Measurements from ENCODE around the gene SSU72.

DNA sequence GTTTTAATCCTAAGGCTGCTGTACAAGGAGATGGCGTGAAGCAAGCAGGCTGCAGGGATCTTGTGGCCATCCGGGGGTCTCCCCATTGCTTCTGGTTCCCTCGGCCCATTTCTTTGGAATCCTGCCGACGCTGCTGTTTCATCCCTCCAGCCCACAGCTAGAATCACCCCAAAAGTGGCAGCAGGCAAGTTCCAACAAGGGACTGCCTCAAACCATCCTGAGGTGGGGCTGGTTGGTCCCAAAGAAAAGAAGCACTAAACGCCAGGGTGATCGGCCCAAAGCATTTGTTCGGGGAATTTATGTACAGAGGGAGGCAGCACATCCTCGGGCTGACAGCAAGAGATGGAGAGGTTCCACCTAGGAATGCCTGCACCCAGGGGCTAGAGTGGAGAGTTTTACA lies 36.1 kb upstream of the SSU72 start:
- TF ChIP-seq POLR2A (IDR thresholded peaks at IDR 0.05) = no peak
- TF ChIP-seq, protein P1, sequence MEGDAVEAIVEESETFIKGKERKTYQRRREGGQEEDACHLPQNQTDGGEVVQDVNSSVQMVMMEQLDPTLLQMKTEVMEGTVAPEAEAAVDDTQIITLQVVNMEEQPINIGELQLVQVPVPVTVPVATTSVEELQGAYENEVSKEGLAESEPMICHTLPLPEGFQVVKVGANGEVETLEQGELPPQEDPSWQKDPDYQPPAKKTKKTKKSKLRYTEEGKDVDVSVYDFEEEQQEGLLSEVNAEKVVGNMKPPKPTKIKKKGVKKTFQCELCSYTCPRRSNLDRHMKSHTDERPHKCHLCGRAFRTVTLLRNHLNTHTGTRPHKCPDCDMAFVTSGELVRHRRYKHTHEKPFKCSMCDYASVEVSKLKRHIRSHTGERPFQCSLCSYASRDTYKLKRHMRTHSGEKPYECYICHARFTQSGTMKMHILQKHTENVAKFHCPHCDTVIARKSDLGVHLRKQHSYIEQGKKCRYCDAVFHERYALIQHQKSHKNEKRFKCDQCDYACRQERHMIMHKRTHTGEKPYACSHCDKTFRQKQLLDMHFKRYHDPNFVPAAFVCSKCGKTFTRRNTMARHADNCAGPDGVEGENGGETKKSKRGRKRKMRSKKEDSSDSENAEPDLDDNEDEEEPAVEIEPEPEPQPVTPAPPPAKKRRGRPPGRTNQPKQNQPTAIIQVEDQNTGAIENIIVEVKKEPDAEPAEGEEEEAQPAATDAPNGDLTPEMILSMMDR (IDR thresholded peaks at IDR 0.05) = no peak
- TF ChIP-seq POLR2AphosphoS5 (IDR thresholded peaks at IDR 0.05) = no peak
- no peak for TF ChIP-seq EP300 (IDR thresholded peaks at IDR 0.05)
